ENCODE data around the gene SGK2.
A peak's percentile ranks its signal among the peaks of the same experiment; 100 is the strongest.

The SGK2 gene

GRCh38 chr20:43572891-43573290 lies 14.1 kb downstream of the SGK2 start:
- DNase-seq (ENCODE audit: low read depth) = no peak
- H3K4me3 ChIP-seq (ENCODE audit: low read depth, low read length) = no peak overlapping the region
- TF ChIP-seq POLR2A (IDR thresholded peaks at IDR 0.05; ENCODE audit: extremely low read depth, insufficient read length) (no peak), CTCF (IDR thresholded peaks at IDR 0.05; ENCODE audit: low read depth, low read length) (no peak), MYC (IDR thresholded peaks at IDR 0.05; ENCODE audit: low read depth, low read length) (no peak), MAX (IDR thresholded peaks at IDR 0.05; ENCODE audit: low read depth, low read length) (no peak)

GRCh38 chr20:43576108-43576507 lies 17.3 kb downstream of the SGK2 start:
- TF ChIP-seq CTCF (IDR thresholded peaks at IDR 0.05; ENCODE audit: low read depth, low read length) (no peak), MYC (IDR thresholded peaks at IDR 0.05; ENCODE audit: low read depth, low read length) (no peak), MAX (IDR thresholded peaks at IDR 0.05; ENCODE audit: low read depth, low read length) (no peak), POLR2A (IDR thresholded peaks at IDR 0.05; ENCODE audit: extremely low read depth, insufficient read length) (no peak)
- DNase-seq (ENCODE audit: low read depth) = no peak
- H3K4me3 ChIP-seq (ENCODE audit: low read depth, low read length) = no peak overlapping the region

GRCh38 chr20:43579861-43580793 lies 21.3 kb downstream of the SGK2 start:
- no peak overlapping the region for H3K4me3 ChIP-seq (ENCODE audit: low read depth, low read length)
- peak; percentile 93 for DNase-seq (ENCODE audit: low read depth)
- TF ChIP-seq MYC (IDR thresholded peaks at IDR 0.05; ENCODE audit: low read depth, low read length) (peak; percentile 47; the same call in 1 of the 2 replicates), CTCF (IDR thresholded peaks at IDR 0.05; ENCODE audit: low read depth, low read length) (no peak)

- H3K4me3 ChIP-seq (ENCODE audit: low read depth, low read length) = no peak overlapping the region
- no peak for DNase-seq (ENCODE audit: low read depth)
- TF ChIP-seq MYC (IDR thresholded peaks at IDR 0.05; ENCODE audit: low read depth, low read length) (no peak), CTCF (IDR thresholded peaks at IDR 0.05; ENCODE audit: low read depth, low read length) (no peak), POLR2A (IDR thresholded peaks at IDR 0.05; ENCODE audit: extremely low read depth, insufficient read length) (no peak), MAX (IDR thresholded peaks at IDR 0.05; ENCODE audit: low read depth, low read length) (no peak)
Observed at GRCh38 chr20:43583133-43583864, 24.5 kb downstream of the SGK2 start.

GRCh38 chr20:43583982-43584432 lies 25.2 kb downstream of the SGK2 start:
- TF ChIP-seq CTCF (IDR thresholded peaks at IDR 0.05; ENCODE audit: low read depth, low read length) = no peak
- peak; percentile 83 for TF ChIP-seq MYC (IDR thresholded peaks at IDR 0.05; ENCODE audit: low read depth, low read length)
- TF ChIP-seq POLR2A (IDR thresholded peaks at IDR 0.05; ENCODE audit: extremely low read depth, insufficient read length) = peak; percentile 32
- TF ChIP-seq MAX (IDR thresholded peaks at IDR 0.05; ENCODE audit: low read depth, low read length) = peak; percentile 92
- H3K4me3 ChIP-seq (ENCODE audit: low read depth, low read length) = no peak overlapping the region
- DNase-seq (ENCODE audit: low read depth) = peak; percentile 99
